Type B pancreatic cell (in vitro differentiated cells): ENCODE results near the gene CLMN. TPM values are rescaled to one million over a fixed set of nuclear protein-coding genes. Genes with fewer than 3 reads are reported as not detected.
"Not testable (repeated sequence)": the region's sequence is repeated elsewhere in the genome, so short reads cannot be mapped to it uniquely, and the experiment has no call there.

Experiments used
- DNase-seq: peaks from one replicate; pipeline ENCODE4 v3.0.0; 2021; ENCODE audit warnings: mixed read lengths; ENCODE audit not compliant: unreplicated experiment; ENCODE audit errors: extremely low spot score
- H3K27ac Mint-ChIP-seq: 2 replicates; pipeline ENCODE4 v1.8.0; 2021; ENCODE audit warnings: mild to moderate bottlenecking, mixed read lengths
- H3K27me3 Mint-ChIP-seq: 2 replicates; pipeline ENCODE4 v1.8.0; 2021; ENCODE audit warnings: mixed read lengths
- H3K36me3 Mint-ChIP-seq: 2 replicates; pipeline ENCODE4 v1.8.0; 2021; ENCODE audit warnings: mixed read lengths
- H3K4me1 Mint-ChIP-seq: one replicate; pipeline ENCODE4 v1.8.0; 2021; ENCODE audit warnings: mixed read lengths; ENCODE audit not compliant: unreplicated experiment
- H3K4me3 Mint-ChIP-seq: 2 replicates; pipeline ENCODE4 v1.8.0; 2021; ENCODE audit warnings: mild to moderate bottlenecking, mixed read lengths
- H3K9me3 Mint-ChIP-seq: 2 replicates; pipeline ENCODE4 v1.8.0; 2021; ENCODE audit warnings: mixed read lengths
- CTCF ChIP-seq: fragments of 200-600 bp; sonication (generic); conservative IDR thresholded peaks from 2 replicates; pipeline ENCODE4 v1.5.0; 2021; ENCODE audit warnings: antibody characterized with exemption, mild to moderate bottlenecking
- total RNA-seq: library from RNA; stranded (reverse); gene quantifications from 2 replicates; pipeline ENCODE4 v1.2.1, GENCODE V29; 2021; ENCODE audit warnings: low replicate concordance

CLMN gene
- total RNA-seq, 1 donor from 2014 or later, result 23.0 TPM

- H3K27me3 Mint-ChIP-seq, result no peaks in the 10 kb centered on the region
- H3K27ac Mint-ChIP-seq, result no peak overlapping the region
- peaks cover 7% of the 10 kb centered on the region for H3K9me3 Mint-ChIP-seq
- H3K36me3 Mint-ChIP-seq, result peaks cover 9% of the 10 kb centered on the region
- H3K4me3 Mint-ChIP-seq, result no peak overlapping the region
- no peak for TF ChIP-seq CTCF
- H3K4me1 Mint-ChIP-seq, result peaks cover 18% of the 10 kb centered on the region
- DNase-seq, result peak; percentile 29
These were observed 32.4 kb downstream of the CLMN start for GRCh38 chr14:95287176-95287754.

- DNase-seq, result peak; percentile 15
- no peak for TF ChIP-seq CTCF
These were observed 33.1 kb downstream of the CLMN start for GRCh38 chr14:95286645-95287044.

GRCh38 chr14:95285566-95285965, 34.1 kb downstream of the CLMN start:
- Mint-ChIP-seq H3K4me1 (peaks cover 17% of the 10 kb centered on the region), H3K36me3 (peaks cover 9% of the 10 kb centered on the region), H3K27ac (no peak overlapping the region), H3K4me3 (no peak overlapping the region), H3K9me3 (peaks cover 7% of the 10 kb centered on the region), H3K27me3 (no peaks in the 10 kb centered on the region)
- no peak for TF ChIP-seq CTCF
- DNase-seq, result no peak

More at GRCh38 chr14:95286645-95287044, 33.1 kb downstream of the CLMN start:
- Mint-ChIP-seq H3K36me3 (peaks cover 9% of the 10 kb centered on the region), H3K4me1 (peaks cover 22% of the 10 kb centered on the region), H3K27ac (no peak overlapping the region), H3K9me3 (peaks cover 7% of the 10 kb centered on the region), H3K27me3 (no peaks in the 10 kb centered on the region), H3K4me3 (no peak overlapping the region)

GRCh38 chr14:95283802-95284201, 35.9 kb downstream of the CLMN start:
- H3K27me3 Mint-ChIP-seq, H3K9me3 Mint-ChIP-seq, H3K4me3 Mint-ChIP-seq, H3K27ac Mint-ChIP-seq, H3K36me3 Mint-ChIP-seq: not testable (repeated sequence)
- peaks cover 17% of the 10 kb centered on the region for H3K4me1 Mint-ChIP-seq
- peak; percentile 31 for DNase-seq

GRCh38 chr14:95282986-95283380, 36.7 kb downstream of the CLMN start:
- Mint-ChIP-seq H3K9me3 (peaks cover 10% of the 10 kb centered on the region), H3K4me1 (peaks cover 17% of the 10 kb centered on the region)
- H3K36me3 Mint-ChIP-seq, H3K27me3 Mint-ChIP-seq, DNase-seq, H3K4me3 Mint-ChIP-seq, H3K27ac Mint-ChIP-seq: not testable (repeated sequence)

GRCh38 chr14:95282354-95282985, 37.2 kb downstream of the CLMN start:
- Mint-ChIP-seq H3K9me3 (peaks cover 10% of the 10 kb centered on the region), H3K4me3 (no peak overlapping the region), H3K27me3 (no peaks in the 10 kb centered on the region), H3K4me1 (peaks cover 17% of the 10 kb centered on the region), H3K36me3 (peaks cover 9% of the 10 kb centered on the region), H3K27ac (no peak overlapping the region)
- peak; percentile 42 for DNase-seq
- TF ChIP-seq CTCF, result no peak
